WTC11 (cell line): ENCODE data around the gene ZNF689. TPM values are rescaled to one million over a fixed set of nuclear protein-coding genes. Genes with fewer than 3 reads are reported as not detected.
A peak's percentile ranks its signal among the peaks of the same experiment; 100 is the strongest.
"Not testable (repeated sequence)": the region's sequence is repeated elsewhere in the genome, so short reads cannot be mapped to it uniquely, and the experiment has no call there.

Experiments used
- ATAC-seq: fragments of 200-7000 bp; cut with Tn5 transposase; 2 replicates; pipeline ENCODE4 v1.10.0; 2021; ENCODE audit warnings: mild to moderate bottlenecking, moderate library complexity
- CTCF ChIA-PET: fragments of 300-600 bp; sonication (Branson Sonifier 250); formaldehyde crosslinking; loops from one replicate; lab custom pipeline; 2021; ENCODE audit warnings: antibody characterized with exemption; lab: Charles Lee
- POLR2A ChIA-PET: fragments of 350-600 bp; sonication (Branson Sonifier 250); formaldehyde crosslinking; loops from one replicate; lab custom pipeline; 2021; ENCODE audit warnings: antibody characterized with exemption; lab: Charles Lee
- DNase-seq: peaks from one replicate; pipeline ENCODE4 v3.0.0; 2021; ENCODE audit warnings: low spot score
- H3K27ac Mint-ChIP-seq: 2 replicates; pipeline ENCODE4 v1.8.0; 2021; ENCODE audit warnings: mixed read lengths
- H3K27me3 Mint-ChIP-seq: 2 replicates; pipeline ENCODE4 v1.8.0; 2021; ENCODE audit warnings: low read depth, mild to moderate bottlenecking, moderate library complexity, mixed read lengths
- H3K36me3 Mint-ChIP-seq: 2 replicates; pipeline ENCODE4 v1.8.0; 2021; ENCODE audit warnings: mixed read lengths
- H3K4me1 Mint-ChIP-seq: 2 replicates; pipeline ENCODE4 v1.8.0; 2022; ENCODE audit warnings: mixed read lengths
- H3K4me3 Mint-ChIP-seq: 2 replicates; pipeline ENCODE4 v1.8.0; 2021; ENCODE audit warnings: mild to moderate bottlenecking, moderate library complexity, mixed read lengths
- H3K9me3 Mint-ChIP-seq: 2 replicates; pipeline ENCODE4 v1.8.0; 2021; ENCODE audit warnings: mixed read lengths
- ATF1 ChIP-seq: sonication (generic); formaldehyde crosslinking; IDR thresholded peaks from 2 replicates; pipeline ENCODE4 v1.8.1; 2023; ENCODE audit warnings: mild to moderate bottlenecking, moderate library complexity, missing genetic modification reagents
- ATF3 ChIP-seq: sonication (generic); formaldehyde crosslinking; conservative IDR thresholded peaks from 2 replicates; pipeline ENCODE4 v1.8.1; 2022; ENCODE audit warnings: mild to moderate bottlenecking, missing genetic modification reagents
- ATF6 ChIP-seq: sonication (generic); formaldehyde crosslinking; IDR thresholded peaks from 2 replicates; pipeline ENCODE4 v1.8.1; 2023; ENCODE audit warnings: mild to moderate bottlenecking, missing genetic modification reagents
- CTCF ChIP-seq: fragments of 200-600 bp; IDR thresholded peaks from 2 replicates; pipeline ENCODE4 v1.8.0; 2022; ENCODE audit warnings: antibody characterized with exemption
- ETV6 ChIP-seq: sonication (generic); formaldehyde crosslinking; IDR thresholded peaks from 2 replicates; pipeline ENCODE4 v1.8.1; 2022; ENCODE audit warnings: mild to moderate bottlenecking, missing genetic modification reagents
- JAZF1 ChIP-seq: fragments of 250-450 bp; sonication (Bioruptor Pico); IDR thresholded peaks from 2 replicates; pipeline ENCODE4 v1.9.0; 2021; ENCODE audit warnings: moderate library complexity, mild to moderate bottlenecking, inconsistent platforms
- NFYB ChIP-seq: sonication (generic); formaldehyde crosslinking; conservative IDR thresholded peaks from 2 replicates; pipeline ENCODE4 v1.8.0; 2022; ENCODE audit warnings: low read depth, missing genetic modification reagents
- NR2C2 ChIP-seq: sonication (generic); formaldehyde crosslinking; IDR thresholded peaks from 2 replicates; pipeline ENCODE4 v1.8.0; 2022; ENCODE audit warnings: mild to moderate bottlenecking, missing genetic modification reagents
- NR3C1 ChIP-seq: sonication (generic); formaldehyde crosslinking; conservative IDR thresholded peaks from 2 replicates; pipeline ENCODE4 v1.8.1; 2023; ENCODE audit warnings: low read depth, mild to moderate bottlenecking, missing genetic modification reagents
- OVOL2 ChIP-seq: fragments of 250-450 bp; sonication (Bioruptor Pico); IDR thresholded peaks from 2 replicates; pipeline ENCODE4 v1.9.0; 2021; ENCODE audit warnings: mild to moderate bottlenecking, borderline replicate concordance
- PREB ChIP-seq: sonication (generic); formaldehyde crosslinking; IDR thresholded peaks from 2 replicates; pipeline ENCODE4 v1.8.1; 2022; ENCODE audit warnings: mild to moderate bottlenecking, missing genetic modification reagents, moderate library complexity, borderline replicate concordance
- SOX15 ChIP-seq: fragments of 250-450 bp; sonication (Bioruptor Pico); IDR thresholded peaks from 2 replicates; pipeline ENCODE4 v1.9.0; 2021; ENCODE audit warnings: mild to moderate bottlenecking
- SP1 ChIP-seq: sonication (generic); formaldehyde crosslinking; conservative IDR thresholded peaks from 2 replicates; pipeline ENCODE4 v1.8.1; 2022; ENCODE audit warnings: missing genetic modification reagents
- TEAD1 ChIP-seq: sonication (generic); formaldehyde crosslinking; IDR thresholded peaks from 2 replicates; pipeline ENCODE4 v1.8.0; 2022; ENCODE audit warnings: mild to moderate bottlenecking, missing genetic modification reagents
- TP53 ChIP-seq: sonication (generic); formaldehyde crosslinking; IDR thresholded peaks from 2 replicates; pipeline ENCODE4 v1.8.1; 2023; ENCODE audit warnings: mild to moderate bottlenecking, missing genetic modification reagents
- ZBTB21 ChIP-seq: sonication (generic); formaldehyde crosslinking; IDR thresholded peaks from 2 replicates; pipeline ENCODE4 v1.8.1; 2023; ENCODE audit warnings: mild to moderate bottlenecking, missing genetic modification reagents, borderline replicate concordance
- ZNF121 ChIP-seq: sonication (generic); formaldehyde crosslinking; IDR thresholded peaks from 2 replicates; pipeline ENCODE4 v1.8.0; 2023; ENCODE audit warnings: missing genetic modification reagents
- ZNF219 ChIP-seq: sonication (generic); formaldehyde crosslinking; IDR thresholded peaks from 2 replicates; pipeline ENCODE4 v1.8.0; 2023; ENCODE audit warnings: missing genetic modification reagents, mild to moderate bottlenecking, borderline replicate concordance
- ZNF263 ChIP-seq: sonication (generic); formaldehyde crosslinking; IDR thresholded peaks from 2 replicates; pipeline ENCODE4 v1.8.1; 2022; ENCODE audit warnings: low read depth, mild to moderate bottlenecking, moderate library complexity, missing genetic modification reagents
- total RNA-seq: library from RNA; stranded (reverse); gene quantifications from 3 replicates; pipeline ENCODE4 v1.2.3, GENCODE V29; 2021
- TF ChIP-seq, protein P1 (sequence below): fragments of 250-450 bp; sonication (Bioruptor Pico); IDR thresholded peaks from 2 replicates; pipeline ENCODE4 v1.8.0; 2021; ENCODE audit warnings: mild to moderate bottlenecking
- TF ChIP-seq, protein P2 (sequence below): sonication (generic); formaldehyde crosslinking; IDR thresholded peaks from 2 replicates; pipeline ENCODE4 v1.8.1; 2022; ENCODE audit warnings: mild to moderate bottlenecking, moderate library complexity, missing genetic modification reagents

ZNF689 gene
- total RNA-seq, 1 experiment from 2014 or later = 13.2 TPM

DNA sequence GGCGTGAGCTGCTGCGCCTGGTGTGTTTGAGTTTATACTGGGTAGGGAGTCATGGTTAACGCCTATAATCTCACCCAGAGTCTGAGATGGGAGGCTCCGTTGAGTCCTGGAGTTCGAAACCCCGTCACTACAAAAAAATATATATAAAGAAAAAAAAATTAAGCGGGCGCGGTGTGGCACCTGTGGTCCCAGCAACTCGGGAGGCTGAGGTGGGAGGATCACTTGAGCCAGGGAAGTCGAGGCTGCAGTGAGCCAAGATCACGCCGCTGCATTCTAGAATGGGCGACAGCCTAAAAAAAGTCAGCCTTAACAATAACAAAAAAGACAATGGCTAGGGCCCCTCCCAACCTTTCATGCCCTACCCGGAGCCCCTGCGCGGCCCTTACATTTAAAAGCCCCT is 23.3 kb upstream of the ZNF689 start (continued):
- TF ChIP-seq ZNF263 (CRISPR knock-in tag) (no peak), ATF1 (CRISPR knock-in tag) (no peak)

- not testable (repeated sequence) for H3K27ac Mint-ChIP-seq, H3K36me3 Mint-ChIP-seq, H3K9me3 Mint-ChIP-seq, H3K4me3 Mint-ChIP-seq, ATAC-seq, H3K4me1 Mint-ChIP-seq, DNase-seq
- POLR2A ChIA-PET = interaction anchor here (0.5 kb wide), 1 partner anchor 1769 kb away, joined by 3 read pairs; the partner anchor contains the start of gene SH2B1
- H3K27me3 Mint-ChIP-seq = peaks cover 11% of the 10 kb centered on the region
- CTCF ChIA-PET = interaction anchor here (1.0 to 1.4 kb wide), 3 partner anchors 18 to 223 kb away, joined by 3 to 6 read pairs (median 5); partner anchors contain the start of genes DCTPP1 and PRR14
Measured at GRCh38 chr16:30632454-30632853, 22.3 kb upstream of the ZNF689 start.

DNA sequence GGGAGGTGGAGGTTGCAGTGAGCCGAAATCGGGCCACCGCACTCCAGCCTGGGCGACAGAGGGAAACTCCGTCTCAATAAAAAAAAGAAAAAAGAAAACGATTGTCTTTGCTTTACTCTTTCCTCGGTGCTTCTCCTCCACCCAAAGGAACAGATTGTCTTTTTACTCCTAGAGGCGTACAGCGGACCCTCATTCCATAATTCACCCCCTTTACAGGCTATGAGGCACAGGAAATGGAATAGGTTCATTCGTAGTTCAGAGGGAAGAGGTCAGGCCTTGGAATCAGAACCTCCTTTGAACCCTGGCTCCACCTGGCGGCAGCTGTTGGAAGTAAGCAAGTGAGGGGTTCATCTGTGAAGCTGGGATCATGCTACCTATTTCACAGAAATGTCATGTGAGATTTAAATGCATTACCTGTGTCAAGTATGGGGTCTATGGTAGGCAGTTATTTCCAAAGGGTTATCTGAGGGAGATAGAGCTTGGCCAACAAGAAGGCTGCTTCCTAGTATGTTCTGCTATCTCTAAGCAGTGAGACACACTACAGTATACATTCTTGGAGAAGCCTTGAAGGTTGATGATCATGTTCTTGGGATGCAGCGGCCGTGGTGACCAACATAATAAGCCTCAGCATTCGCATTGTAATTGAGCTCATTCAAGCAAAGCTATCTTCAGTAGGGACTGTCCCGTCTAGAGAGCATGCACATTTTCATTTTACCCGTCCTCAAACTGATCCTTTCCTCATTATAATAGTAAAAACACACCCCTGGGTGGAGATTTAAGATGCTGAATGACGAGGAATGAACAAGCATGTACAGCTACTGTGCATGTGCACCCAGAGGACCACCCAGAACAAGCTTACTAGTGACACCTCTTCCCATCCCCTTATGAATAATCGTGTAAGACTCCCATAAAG is 18.7 kb upstream of the ZNF689 start:
- no peaks in the 10 kb centered on the region for H3K9me3 Mint-ChIP-seq
- no peak overlapping the region for H3K27ac Mint-ChIP-seq
- ChIA-PET POLR2A (no interaction called here), CTCF (interaction anchor here (0.6 to 8.3 kb wide), 27 partner anchors 9 to 537 kb away, joined by 3 to 58 read pairs (median 3); partner anchors contain the start of genes DCTPP1, PRR14, TBC1D10B and ZNF48)
- ATAC-seq = peak; percentile 95
- DNase-seq = peak; percentile 94
- no peak overlapping the region for H3K4me3 Mint-ChIP-seq
- H3K4me1 Mint-ChIP-seq = 0 out of 2 replicates have a peak, but pooled peaks cover 2% of the 10 kb centered on the region
- peaks cover 23% of the 10 kb centered on the region for H3K27me3 Mint-ChIP-seq
- H3K36me3 Mint-ChIP-seq = no peaks in the 10 kb centered on the region
- TF ChIP-seq OVOL2 (CRISPR knock-in tag) = no peak
- no peak for TF ChIP-seq JAZF1 (CRISPR knock-in tag)
- no peak for TF ChIP-seq PREB (CRISPR knock-in tag)
- 0 out of 2 replicates have a peak, but pooled peaks have one; percentile 50 for TF ChIP-seq NR2C2 (CRISPR knock-in tag)
- no peak for TF ChIP-seq ZNF219
- TF ChIP-seq ETV6 (CRISPR knock-in tag) = no peak
- TF ChIP-seq CTCF = peak; percentile 71
- TF ChIP-seq, protein P1, sequence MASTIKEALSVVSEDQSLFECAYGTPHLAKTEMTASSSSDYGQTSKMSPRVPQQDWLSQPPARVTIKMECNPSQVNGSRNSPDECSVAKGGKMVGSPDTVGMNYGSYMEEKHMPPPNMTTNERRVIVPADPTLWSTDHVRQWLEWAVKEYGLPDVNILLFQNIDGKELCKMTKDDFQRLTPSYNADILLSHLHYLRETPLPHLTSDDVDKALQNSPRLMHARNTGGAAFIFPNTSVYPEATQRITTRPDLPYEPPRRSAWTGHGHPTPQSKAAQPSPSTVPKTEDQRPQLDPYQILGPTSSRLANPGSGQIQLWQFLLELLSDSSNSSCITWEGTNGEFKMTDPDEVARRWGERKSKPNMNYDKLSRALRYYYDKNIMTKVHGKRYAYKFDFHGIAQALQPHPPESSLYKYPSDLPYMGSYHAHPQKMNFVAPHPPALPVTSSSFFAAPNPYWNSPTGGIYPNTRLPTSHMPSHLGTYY = no peak

DNA sequence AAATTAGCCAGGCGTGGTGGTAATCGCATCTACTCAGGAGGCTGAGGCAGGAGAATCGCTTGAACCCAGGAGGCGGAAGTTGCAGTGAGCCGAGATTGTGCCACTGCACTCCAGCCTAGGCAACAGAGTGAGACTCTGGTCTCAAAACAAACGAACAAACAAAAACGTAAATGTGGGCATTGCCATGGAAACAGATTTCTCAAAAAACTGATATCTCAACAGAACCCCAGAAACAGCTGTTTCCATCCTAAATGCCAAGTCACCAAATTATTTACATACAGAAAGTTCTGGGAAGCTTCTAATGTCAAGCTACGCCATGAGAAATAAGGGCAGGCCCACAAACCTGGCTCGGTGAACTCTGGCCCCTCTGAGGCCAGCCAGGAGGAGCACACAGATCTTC is 16.0 kb upstream of the ZNF689 start:
- Mint-ChIP-seq H3K36me3 (no peaks in the 10 kb centered on the region), H3K27me3 (peaks cover 47% of the 10 kb centered on the region), H3K4me1 (0 out of 2 replicates have a peak, but pooled peaks cover 5% of the 10 kb centered on the region), H3K9me3 (no peaks in the 10 kb centered on the region), H3K27ac (no peak overlapping the region), H3K4me3 (no peak overlapping the region)
- DNase-seq (no peak), ATAC-seq (no peak)
- ChIA-PET CTCF (interaction anchor here (0.6 to 8.3 kb wide), 8 partner anchors 10 to 727 kb away, joined by 3 to 58 read pairs (median 4); partner anchors contain the start of genes DCTPP1, SEZ6L2 and ZNF689), POLR2A (interaction anchor here (0.7 kb wide), 2 partner anchors 54 to 196 kb away, joined by 3 to 4 read pairs; partner anchors contain the start of genes DCTPP1 and ZNF688)
- no peak for TF ChIP-seq SP1 (CRISPR knock-in tag)
- no peak for TF ChIP-seq NFYB (CRISPR knock-in tag)
- TF ChIP-seq ETV6 (CRISPR knock-in tag) = no peak
- TF ChIP-seq, protein P2, sequence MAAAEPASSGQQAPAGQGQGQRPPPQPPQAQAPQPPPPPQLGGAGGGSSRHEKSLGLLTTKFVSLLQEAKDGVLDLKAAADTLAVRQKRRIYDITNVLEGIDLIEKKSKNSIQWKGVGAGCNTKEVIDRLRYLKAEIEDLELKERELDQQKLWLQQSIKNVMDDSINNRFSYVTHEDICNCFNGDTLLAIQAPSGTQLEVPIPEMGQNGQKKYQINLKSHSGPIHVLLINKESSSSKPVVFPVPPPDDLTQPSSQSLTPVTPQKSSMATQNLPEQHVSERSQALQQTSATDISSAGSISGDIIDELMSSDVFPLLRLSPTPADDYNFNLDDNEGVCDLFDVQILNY (CRISPR knock-in tag) = no peak
- TF ChIP-seq ZNF121 (CRISPR knock-in tag) = no peak
- TF ChIP-seq NR3C1 = no peak
- TF ChIP-seq ATF6 = no peak
- TF ChIP-seq ZBTB21 (CRISPR knock-in tag) = no peak
- no peak for TF ChIP-seq SOX15 (CRISPR knock-in tag)
- no peak for TF ChIP-seq ATF3 (CRISPR knock-in tag)
- TF ChIP-seq TEAD1 (CRISPR knock-in tag) = no peak
- no peak for TF ChIP-seq TP53 (CRISPR knock-in tag)
